Measurements from ENCODE around the gene COX11. TPM values are rescaled to one million over a fixed set of nuclear protein-coding genes. Genes with fewer than 3 reads are reported as not detected.

COX11 gene
- total RNA-seq, 2 experiments from 2014 or later: 75.6 to 78.6 TPM

GRCh38 chr17:54971901-54972300 lies 3.4 kb upstream of the COX11 start:
- H3K79me2 ChIP-seq (ENCODE audit: insufficient read depth, low read depth, low read length): peaks cover 24% of the 10 kb centered on the region; the same call in 1 of the 2 replicates

GRCh38 chr17:54971147-54971546 lies 2.7 kb upstream of the COX11 start:
- Histone ChIP-seq H4K20me1 (ENCODE audit: insufficient read depth, low read length) (no peaks in the 10 kb centered on the region), H3K4me3 (ENCODE audit: low read depth, low read length, poor library complexity, severe bottlenecking) (no peak overlapping the region), H3K4me2 (ENCODE audit: low read length) (no peak overlapping the region), H3K9me3 (ENCODE audit: low read length) (no peaks in the 10 kb centered on the region), H3K9me2 (ENCODE audit: insufficient read depth, low read length) (no peaks in the 10 kb centered on the region; the same call in 1 of the 2 replicates), H3K4me1 (ENCODE audit: insufficient read depth, low read length, poor library complexity, severe bottlenecking) (peaks cover 17% of the 10 kb centered on the region), H3K36me3 (ENCODE audit: insufficient read depth, low read length) (no peaks in the 10 kb centered on the region), H3K79me2 (ENCODE audit: insufficient read depth, low read depth, low read length) (peaks cover 32% of the 10 kb centered on the region), H2AFZ (ENCODE audit: low read length) (no peak overlapping the region), H3K27ac (ENCODE audit: low read depth, low read length, poor library complexity, severe bottlenecking) (no peak overlapping the region)
- no TSS peak for BruUV-seq (replicated peaks)
- intact Hi-C loops (cut with micrococcal nuclease; ENCODE audit: unreplicated experiment): loop anchor here (5.0 kb wide), 1 partner anchor 451 kb away; the partner anchor contains the start of gene MMD
- POLR2A ChIA-PET: no interaction called here
- TF ChIP-seq CTCF (conservative IDR thresholded peaks at IDR 0.05; ENCODE audit: low read length) (no peak), EZH2phosphoT487 (IDR thresholded peaks at IDR 0.05; ENCODE audit: borderline replicate concordance, low read depth, low read length) (no peak)
- no peak for DNase-seq (ENCODE audit: low spot score)
- CTCF ChIA-PET (ENCODE audit: unreplicated experiment): no interaction called here

More at GRCh38 chr17:54971901-54972300, 3.4 kb upstream of the COX11 start:
- no peaks in the 10 kb centered on the region for H3K36me3 ChIP-seq (ENCODE audit: insufficient read depth, low read length)
- no peaks in the 10 kb centered on the region; the same call in 1 of the 2 replicates for H3K9me2 ChIP-seq (ENCODE audit: insufficient read depth, low read length)
- H3K27ac ChIP-seq (ENCODE audit: low read depth, low read length, poor library complexity, severe bottlenecking): no peak overlapping the region
- no peaks in the 10 kb centered on the region for H4K20me1 ChIP-seq (ENCODE audit: insufficient read depth, low read length)
- TF ChIP-seq CTCF (conservative IDR thresholded peaks at IDR 0.05; ENCODE audit: low read length) (no peak), EZH2phosphoT487 (IDR thresholded peaks at IDR 0.05; ENCODE audit: borderline replicate concordance, low read depth, low read length) (no peak)
- H2AFZ ChIP-seq (ENCODE audit: low read length): no peak overlapping the region
- CTCF ChIA-PET (ENCODE audit: unreplicated experiment): no interaction called here
- H3K4me3 ChIP-seq (ENCODE audit: low read depth, low read length, poor library complexity, severe bottlenecking): no peak overlapping the region
- no peaks in the 10 kb centered on the region for H3K9me3 ChIP-seq (ENCODE audit: low read length)
- H3K4me1 ChIP-seq (ENCODE audit: insufficient read depth, low read length, poor library complexity, severe bottlenecking): peaks cover 10% of the 10 kb centered on the region
- intact Hi-C loops (cut with micrococcal nuclease; ENCODE audit: unreplicated experiment): loop anchor here (5.0 kb wide), 1 partner anchor 450 kb away; the partner anchor contains the start of gene MMD
- POLR2A ChIA-PET: no interaction called here
- no TSS peak for BruUV-seq (replicated peaks)
- DNase-seq (ENCODE audit: low spot score): no peak
- H3K4me2 ChIP-seq (ENCODE audit: low read length): no peak overlapping the region

All from OCI-LY7 (cell line).